ENCODE data around the gene SNTB2.

GRCh38 chr16:69260019-69260418 lies 73.1 kb downstream of the SNTB2 start:
- no peak for TF ChIP-seq CTCF (conservative IDR thresholded peaks at IDR 0.05 in 1 of 2, IDR thresholded peaks at IDR 0.05 in 1 of 2; ENCODE audit: low read depth in 1 of 2, low read length in 2 of 2)
- no peak for TF ChIP-seq EZH2 (IDR thresholded peaks at IDR 0.05; ENCODE audit: low read length, missing control alignments)
